ENCODE measurements around the gene FAM117B. TPM values are rescaled to one million over a fixed set of nuclear protein-coding genes. Genes with fewer than 3 reads are reported as not detected.
"Not testable (repeated sequence)": the region's sequence is repeated elsewhere in the genome, so short reads cannot be mapped to it uniquely, and the experiment has no call there.

The FAM117B gene
- total RNA-seq, 1 donor from 2014 or later, result 21.4 TPM

DNA sequence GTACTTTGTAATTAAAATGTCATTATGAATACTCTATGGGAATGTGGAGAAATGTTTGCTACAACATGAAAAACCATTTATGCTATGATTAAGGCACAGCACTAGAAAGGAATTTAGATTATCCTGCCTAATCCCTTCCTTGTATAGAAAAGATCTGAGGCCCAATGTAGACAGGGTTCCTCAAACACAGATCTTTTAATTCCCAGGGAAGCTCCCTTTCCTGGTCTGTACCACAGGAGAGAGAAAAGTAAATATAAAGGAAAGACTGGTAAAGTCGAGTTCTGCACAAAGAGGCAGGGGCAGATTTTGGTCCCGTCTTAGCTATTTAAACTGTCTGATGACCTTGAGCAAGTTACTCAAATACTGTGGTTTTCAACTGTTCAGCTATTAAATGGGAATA lies 152.1 kb downstream of the FAM117B start:
- TF ChIP-seq CTCF (conservative IDR thresholded peaks at IDR 0.05), result no peak

GRCh38 chr2:202790676-202791075 lies 155.9 kb downstream of the FAM117B start:
- no peaks in the 10 kb centered on the region for H3K27me3 Mint-ChIP-seq
- peaks cover 19% of the 10 kb centered on the region for H3K36me3 Mint-ChIP-seq
- H3K9me3 Mint-ChIP-seq, result no peaks in the 10 kb centered on the region
- DNase-seq (ENCODE audit: extremely low spot score, unreplicated experiment), result no peak
- H3K4me1 Mint-ChIP-seq (ENCODE audit: unreplicated experiment), result peaks cover 4% of the 10 kb centered on the region
- TF ChIP-seq CTCF (conservative IDR thresholded peaks at IDR 0.05), result no peak
- no peak overlapping the region for H3K27ac Mint-ChIP-seq
- H3K4me3 Mint-ChIP-seq, result no peak overlapping the region

More for the DNA sequence above, 152.1 kb downstream of the FAM117B start:
- Mint-ChIP-seq H3K4me3 (no peak overlapping the region), H3K27me3 (no peaks in the 10 kb centered on the region), H3K9me3 (no peaks in the 10 kb centered on the region), H3K4me1 (ENCODE audit: unreplicated experiment) (peaks cover 4% of the 10 kb centered on the region), H3K27ac (no peak overlapping the region), H3K36me3 (peaks cover 26% of the 10 kb centered on the region)
- DNase-seq (ENCODE audit: extremely low spot score, unreplicated experiment), result no peak

DNA sequence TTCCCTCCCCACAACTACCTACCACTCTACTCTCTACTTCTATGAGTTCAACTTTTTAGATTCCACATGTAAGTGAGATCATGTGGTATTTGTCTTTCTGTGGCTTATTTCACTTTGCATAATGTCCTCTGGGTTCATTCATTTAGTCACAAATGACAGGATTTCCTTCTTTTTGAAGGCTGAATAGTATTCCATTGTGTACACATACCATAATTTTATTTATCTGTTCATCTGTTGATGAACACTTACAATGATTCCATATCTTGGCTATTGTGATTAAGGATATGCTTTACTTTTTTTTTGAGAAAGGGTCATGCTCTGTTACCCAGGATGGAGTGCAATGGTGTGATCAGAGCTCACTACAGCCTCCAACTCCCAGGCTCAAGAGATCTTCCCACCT lies 163.2 kb downstream of the FAM117B start:
- TF ChIP-seq CTCF (conservative IDR thresholded peaks at IDR 0.05), result no peak
- peaks cover 8% of the 10 kb centered on the region for H3K9me3 Mint-ChIP-seq
- DNase-seq (ENCODE audit: extremely low spot score, unreplicated experiment), result no peak
- H3K4me1 Mint-ChIP-seq (ENCODE audit: unreplicated experiment), result no peaks in the 10 kb centered on the region
- no peak overlapping the region for H3K27ac Mint-ChIP-seq
- no peak overlapping the region for H3K4me3 Mint-ChIP-seq
- H3K36me3 Mint-ChIP-seq, result peaks cover 19% of the 10 kb centered on the region
- H3K27me3 Mint-ChIP-seq, result no peaks in the 10 kb centered on the region

- not testable (repeated sequence) for DNase-seq (ENCODE audit: extremely low spot score, unreplicated experiment); H3K27me3 Mint-ChIP-seq; H3K4me3 Mint-ChIP-seq; H3K9me3 Mint-ChIP-seq; H3K4me1 Mint-ChIP-seq (ENCODE audit: unreplicated experiment); H3K27ac Mint-ChIP-seq
- peaks cover 11% of the 10 kb centered on the region for H3K36me3 Mint-ChIP-seq
Measured at GRCh38 chr2:202805911-202806310, 171.1 kb downstream of the FAM117B start.

DNA sequence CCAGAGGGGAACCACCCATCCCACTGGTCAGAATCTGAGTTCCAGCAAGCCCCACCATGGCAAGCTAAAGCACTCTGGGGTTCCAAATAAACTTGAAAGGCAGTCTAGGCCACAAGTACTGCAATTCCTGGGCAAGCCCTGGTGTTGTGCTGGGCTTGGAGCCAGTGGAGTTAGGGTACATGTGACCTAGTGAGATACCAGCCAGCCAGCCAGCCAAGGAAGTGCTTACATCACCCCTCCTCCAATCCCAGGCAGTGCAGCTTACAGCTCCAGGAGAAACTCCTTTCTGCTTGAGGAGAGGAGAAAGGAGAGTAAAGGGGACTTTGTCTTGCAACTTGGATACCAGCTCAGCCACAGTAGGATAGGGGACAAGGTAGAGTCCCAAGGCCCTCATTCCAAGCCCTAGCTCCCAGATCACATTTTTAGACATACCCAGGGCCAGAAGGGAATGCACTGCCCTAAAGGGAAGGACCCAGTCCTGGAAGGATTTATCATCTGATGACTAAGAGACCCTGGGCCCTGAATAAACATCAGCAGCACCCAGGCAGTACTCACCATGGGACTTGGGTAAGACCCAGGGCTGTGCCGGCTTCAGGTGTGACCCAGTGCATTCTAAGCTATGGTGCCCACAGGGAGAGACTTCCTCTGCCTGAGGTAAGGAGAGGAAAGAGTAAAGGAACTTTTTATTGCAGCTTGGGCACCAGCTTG lies 172.8 kb downstream of the FAM117B start:
- not testable (repeated sequence) for H3K27me3 Mint-ChIP-seq; H3K27ac Mint-ChIP-seq; DNase-seq (ENCODE audit: extremely low spot score, unreplicated experiment); H3K4me1 Mint-ChIP-seq (ENCODE audit: unreplicated experiment); H3K9me3 Mint-ChIP-seq; H3K4me3 Mint-ChIP-seq
- peaks cover 18% of the 10 kb centered on the region for H3K36me3 Mint-ChIP-seq

GRCh38 chr2:202808754-202809153 lies 174.0 kb downstream of the FAM117B start:
- H3K4me3 Mint-ChIP-seq, result no peak overlapping the region
- H3K9me3 Mint-ChIP-seq, result peaks cover 4% of the 10 kb centered on the region
- no peaks in the 10 kb centered on the region for H3K4me1 Mint-ChIP-seq (ENCODE audit: unreplicated experiment)
- DNase-seq (ENCODE audit: extremely low spot score, unreplicated experiment), result no peak
- H3K36me3 Mint-ChIP-seq, result peaks cover 19% of the 10 kb centered on the region
- H3K27ac Mint-ChIP-seq, result no peak overlapping the region
- no peaks in the 10 kb centered on the region for H3K27me3 Mint-ChIP-seq
- no peak for TF ChIP-seq CTCF (conservative IDR thresholded peaks at IDR 0.05)

Data from type B pancreatic cell (in vitro differentiated cells).